ENCODE data around the gene FAM13A. TPM values are rescaled to one million over a fixed set of nuclear protein-coding genes. Genes with fewer than 3 reads are reported as not detected.
A peak's percentile ranks its signal among the peaks of the same experiment; 100 is the strongest.

Gene FAM13A
- total and polyA plus RNA-seq, 2 of the 13 experiments (the other 11 are each of a cell fraction or from before 2014, with no cell fraction given): 1.2 to 36.2 TPM

GRCh38 chr4:88823058-88823919 lies 233.7 kb downstream of the FAM13A start:
- H3K36me3 ChIP-seq (replicated peaks in 1 of 2; ENCODE audit: control insufficient read depth in 1 of 2, insufficient read depth in 2 of 2, low read length in 2 of 2): no peaks in the 10 kb centered on the region
- H3K9me3 ChIP-seq (ENCODE audit: low read length): no peaks in the 10 kb centered on the region
- FAIRE-seq (peak; percentile 80), DNase-seq (ENCODE audit: low spot score) (peak; percentile 61), ATAC-seq (peak; percentile 97)
- H3K27ac ChIP-seq (ENCODE audit: extremely low read length, insufficient read depth, low read length): peak overlapping the region; percentile 64
- intact Hi-C loops (cut with micrococcal nuclease; ENCODE audit: unreplicated experiment) (loop anchor here (1.0 kb wide), 1 partner anchor 201 kb away; no protein-coding TSS in a partner anchor), in situ Hi-C loops (cut with HindIII; ENCODE audit: extremely low pct_ligation_motif_present, low pct_unique_long_range_greater_than_20kb) (loop anchor here (25.0 kb wide), 1 partner anchor 286 kb away; no protein-coding TSS in a partner anchor)
- ChIA-PET POLR2A (interaction anchor here (0.5 to 1.2 kb wide), 4 partner anchors 13 to 299 kb away, joined by 3 to 4 read pairs (median 4); partner anchors contain the start of gene NAP1L5), CTCF (ENCODE audit: low intra/inter-chr PET ratio, low total read pairs) (no interaction called here)
- peak overlapping the region; percentile 89 for H3K4me2 ChIP-seq (ENCODE audit: low read depth, low read length)
- H2AFZ ChIP-seq (ENCODE audit: low read length): peak overlapping the region; percentile 39
- no TSS peak for BruUV-seq (replicated peaks)
- H3K4me1 ChIP-seq (ENCODE audit: insufficient read depth, low read length): peaks cover 57% of the 10 kb centered on the region
- under 1% methylated on average over 16 of the region's 16 CpGs for WGBS (ENCODE audit: low lambda C conversion rate)
- peaks cover 26% of the 10 kb centered on the region for H4K20me1 ChIP-seq (ENCODE audit: insufficient read depth, low read length)
- H3K9ac ChIP-seq (ENCODE audit: insufficient read depth, low read depth, low read length): peak overlapping the region; percentile 65
- no peaks in the 10 kb centered on the region; a peak in 1 of 5 replicates for H3K27me3 ChIP-seq (ENCODE audit: control insufficient read depth in 1 of 2, insufficient read depth in 2 of 2, low read length in 2 of 2)
- peaks cover 48% of the 10 kb centered on the region for H3K79me2 ChIP-seq (ENCODE audit: insufficient read depth, low read length)
- peak overlapping the region; percentile 60 to 78 (median 76) for H3K4me3 ChIP-seq (replicated peaks in 1 of 3; ENCODE audit: insufficient read depth in 1 of 3, low read depth in 2 of 3, low read length in 3 of 3)
- TF ChIP-seq SNAPC4 (CRISPR knock-in tag; IDR thresholded peaks at IDR 0.05): no peak
- no peak for TF ChIP-seq FOXK2 (IDR thresholded peaks at IDR 0.05)
- TF ChIP-seq ZNF766 (CRISPR knock-in tag; IDR thresholded peaks at IDR 0.05; ENCODE audit: borderline replicate concordance): no peak
- no peak for TF ChIP-seq ADNP (CRISPR knock-in tag; IDR thresholded peaks at IDR 0.05)
- no peak for TF ChIP-seq HNRNPK (IDR thresholded peaks at IDR 0.05; ENCODE audit: low read depth, low read length, poor library complexity, severe bottlenecking)
- peak; percentile 60 for TF ChIP-seq ATF3 (CRISPR knock-in tag; IDR thresholded peaks at IDR 0.05)
- TF ChIP-seq DRAP1 (CRISPR knock-in tag; IDR thresholded peaks at IDR 0.05): peak; percentile 97
- TF ChIP-seq CENPBD1 (CRISPR knock-in tag; IDR thresholded peaks at IDR 0.05; ENCODE audit: borderline replicate concordance, low read depth): no peak
- no peak for TF ChIP-seq LBX2 (CRISPR knock-in tag; IDR thresholded peaks at IDR 0.05; ENCODE audit: borderline replicate concordance)
- no peak for TF ChIP-seq ZKSCAN5 (CRISPR knock-in tag; IDR thresholded peaks at IDR 0.05)
- TF ChIP-seq ATF4 (CRISPR knock-in tag; IDR thresholded peaks at IDR 0.05): 0 out of 4 replicates have a peak, but pooled peaks of 1 of the 2 experiments have one; percentile 26
- no peak for TF ChIP-seq ZNF562 (CRISPR knock-in tag; IDR thresholded peaks at IDR 0.05; ENCODE audit: borderline replicate concordance)
